Stomach (tissue), 4 donors: ENCODE measurements around the gene CHAF1A.

ENCODE experiments used
- CTCF ChIP-seq, 7 experiments: fragments of 450-650 bp in 4 of 7; fragments of 200-600 bp in 3 of 7; sonication (generic) in 3 of 7; IDR thresholded peaks; one replicate each; pipeline ENCODE4 v1.5.1; 2016 to 2019; ENCODE audit warnings: antibody characterized with exemption in 7 of 7, control low read depth in 2 of 7, mild to moderate bottlenecking in 1 of 7
- EP300 ChIP-seq: sonication (generic); formaldehyde crosslinking; IDR thresholded peaks from one replicate; pipeline ENCODE4 v1.6.1; 2017; ENCODE audit warnings: antibody characterized with exemption
- POLR2A ChIP-seq, 4 donors: fragments of 450-650 bp; IDR thresholded peaks; one replicate each; pipeline ENCODE4 v1.6.1; 2016; ENCODE audit warnings: antibody characterized with exemption in 4 of 4, control low read depth in 2 of 4, mild to moderate bottlenecking in 1 of 4, moderate library complexity in 1 of 4

GRCh38 chr19:4406626-4407025 lies 4.2 kb downstream of the CHAF1A start:
- TF ChIP-seq CTCF (IDR thresholded peaks at IDR 0.05) (no peak), POLR2A (IDR thresholded peaks at IDR 0.05) (no peak), EP300 (no peak)
